ENCODE results near the gene SPATA7.
"Not testable (repeated sequence)": the region's sequence is repeated elsewhere in the genome, so short reads cannot be mapped to it uniquely, and the experiment has no call there.

SPATA7 gene

GRCh38 chr14:88380405-88380804, 5.1 kb upstream of the SPATA7 start (continued):
- no peak for TF ChIP-seq POU6F1 (CRISPR knock-in tag; IDR thresholded peaks at IDR 0.05; ENCODE audit: borderline replicate concordance, low read depth)

DNA sequence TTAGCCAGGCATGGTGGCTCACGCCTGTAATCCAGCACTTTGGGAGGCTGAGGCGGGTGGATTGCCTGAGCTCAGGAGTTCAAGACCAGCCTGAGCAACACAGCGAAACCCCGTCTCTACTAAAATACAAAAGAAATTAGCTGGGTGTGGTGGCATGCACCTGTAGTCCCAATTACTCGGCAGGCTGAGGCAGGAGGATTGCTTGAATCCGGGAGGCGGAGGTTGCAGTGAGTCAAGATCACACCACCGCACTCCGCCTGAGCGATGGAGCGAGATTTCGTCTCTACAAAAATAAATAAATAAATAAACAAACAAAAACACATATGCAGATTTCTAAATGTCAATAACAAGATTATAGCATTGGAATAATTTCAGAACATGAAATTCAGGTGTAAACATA, 3.8 kb upstream of the SPATA7 start:
- not testable (repeated sequence) for ATAC-seq

DNA sequence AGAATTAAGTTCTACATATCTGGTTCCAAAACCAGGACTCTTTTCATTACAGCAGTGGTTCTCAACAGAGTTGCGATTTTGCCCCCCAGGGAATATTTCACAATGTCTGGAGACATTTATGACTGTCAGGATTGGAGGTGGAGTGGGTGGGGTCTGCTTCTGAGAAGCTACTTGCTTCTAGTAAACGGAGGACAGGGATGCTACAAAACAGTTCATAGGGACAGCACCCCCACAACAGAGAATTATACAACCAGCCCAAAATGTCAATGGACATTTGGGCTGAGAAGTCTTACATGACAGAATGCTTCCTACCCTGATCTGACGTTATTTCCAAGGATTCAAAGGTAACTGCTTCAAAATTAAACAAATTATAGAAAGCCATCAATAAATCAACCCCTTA, 739 bp upstream of the SPATA7 start:
- ATAC-seq, result peak; percentile 10; the same call in 2 of the 3 replicates
- TF ChIP-seq, protein P1, sequence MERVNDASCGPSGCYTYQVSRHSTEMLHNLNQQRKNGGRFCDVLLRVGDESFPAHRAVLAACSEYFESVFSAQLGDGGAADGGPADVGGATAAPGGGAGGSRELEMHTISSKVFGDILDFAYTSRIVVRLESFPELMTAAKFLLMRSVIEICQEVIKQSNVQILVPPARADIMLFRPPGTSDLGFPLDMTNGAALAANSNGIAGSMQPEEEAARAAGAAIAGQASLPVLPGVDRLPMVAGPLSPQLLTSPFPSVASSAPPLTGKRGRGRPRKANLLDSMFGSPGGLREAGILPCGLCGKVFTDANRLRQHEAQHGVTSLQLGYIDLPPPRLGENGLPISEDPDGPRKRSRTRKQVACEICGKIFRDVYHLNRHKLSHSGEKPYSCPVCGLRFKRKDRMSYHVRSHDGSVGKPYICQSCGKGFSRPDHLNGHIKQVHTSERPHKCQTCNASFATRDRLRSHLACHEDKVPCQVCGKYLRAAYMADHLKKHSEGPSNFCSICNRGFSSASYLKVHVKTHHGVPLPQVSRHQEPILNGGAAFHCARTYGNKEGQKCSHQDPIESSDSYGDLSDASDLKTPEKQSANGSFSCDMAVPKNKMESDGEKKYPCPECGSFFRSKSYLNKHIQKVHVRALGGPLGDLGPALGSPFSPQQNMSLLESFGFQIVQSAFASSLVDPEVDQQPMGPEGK (CRISPR knock-in tag; IDR thresholded peaks at IDR 0.05; ENCODE audit: borderline replicate concordance), result peak; percentile 30; the same call in 1 of the 2 replicates
- no peak for TF ChIP-seq TCF4 (CRISPR knock-in tag; IDR thresholded peaks at IDR 0.05; ENCODE audit: borderline replicate concordance)
- TF ChIP-seq, protein P2, sequence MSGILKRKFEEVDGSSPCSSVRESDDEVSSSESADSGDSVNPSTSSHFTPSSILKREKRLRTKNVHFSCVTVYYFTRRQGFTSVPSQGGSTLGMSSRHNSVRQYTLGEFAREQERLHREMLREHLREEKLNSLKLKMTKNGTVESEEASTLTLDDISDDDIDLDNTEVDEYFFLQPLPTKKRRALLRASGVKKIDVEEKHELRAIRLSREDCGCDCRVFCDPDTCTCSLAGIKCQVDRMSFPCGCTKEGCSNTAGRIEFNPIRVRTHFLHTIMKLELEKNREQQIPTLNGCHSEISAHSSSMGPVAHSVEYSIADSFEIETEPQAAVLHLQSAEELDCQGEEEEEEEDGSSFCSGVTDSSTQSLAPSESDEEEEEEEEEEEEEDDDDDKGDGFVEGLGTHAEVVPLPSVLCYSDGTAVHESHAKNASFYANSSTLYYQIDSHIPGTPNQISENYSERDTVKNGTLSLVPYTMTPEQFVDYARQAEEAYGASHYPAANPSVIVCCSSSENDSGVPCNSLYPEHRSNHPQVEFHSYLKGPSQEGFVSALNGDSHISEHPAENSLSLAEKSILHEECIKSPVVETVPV (CRISPR knock-in tag; IDR thresholded peaks at IDR 0.05), result no peak
- TF ChIP-seq ZNF565 (CRISPR knock-in tag; conservative IDR thresholded peaks at IDR 0.05; ENCODE audit: low read depth), result no peak

DNA sequence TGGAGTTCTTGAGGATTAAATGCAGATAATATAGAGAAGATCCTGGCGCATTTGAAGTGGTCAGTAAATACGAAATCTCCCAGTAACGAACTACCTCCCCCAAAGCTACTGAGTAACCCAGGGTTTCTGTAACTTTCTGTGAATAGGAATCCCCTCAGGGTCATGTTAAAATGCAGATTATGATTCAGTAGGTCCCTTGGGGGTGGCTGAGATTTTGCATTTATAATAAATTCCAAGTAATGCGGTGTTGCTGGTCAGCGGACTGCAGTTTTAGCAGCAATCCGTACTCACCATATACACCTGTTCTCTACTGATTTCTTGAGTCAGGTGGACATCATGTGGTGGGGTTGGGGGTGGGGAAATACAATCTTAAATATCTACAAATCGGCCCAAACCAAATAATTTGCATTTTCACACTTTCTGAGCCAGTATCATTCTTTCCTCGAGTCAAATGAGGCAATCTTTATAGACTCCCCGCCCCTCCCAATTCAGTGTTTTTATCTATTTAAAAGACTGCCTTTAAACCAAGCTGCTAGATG, 868 bp downstream of the SPATA7 start:
- TF ChIP-seq TOX (CRISPR knock-in tag; IDR thresholded peaks at IDR 0.05; ENCODE audit: borderline replicate concordance) (no peak), ZFP30 (CRISPR knock-in tag; IDR thresholded peaks at IDR 0.05) (no peak), BACH2 (CRISPR knock-in tag; IDR thresholded peaks at IDR 0.05; ENCODE audit: borderline replicate concordance) (no peak), POU6F1 (CRISPR knock-in tag; IDR thresholded peaks at IDR 0.05; ENCODE audit: borderline replicate concordance, low read depth) (no peak), SNAI2 (CRISPR knock-in tag; IDR thresholded peaks at IDR 0.05) (no peak), ZNF8 (CRISPR knock-in tag; IDR thresholded peaks at IDR 0.05) (no peak), ZNF70 (CRISPR knock-in tag; IDR thresholded peaks at IDR 0.05) (no peak), TCF4 (CRISPR knock-in tag; IDR thresholded peaks at IDR 0.05; ENCODE audit: borderline replicate concordance) (no peak), CREB5 (CRISPR knock-in tag; IDR thresholded peaks at IDR 0.05; ENCODE audit: low read depth) (no peak), PPARA (CRISPR knock-in tag; IDR thresholded peaks at IDR 0.05; ENCODE audit: borderline replicate concordance) (no peak), RARB (CRISPR knock-in tag; IDR thresholded peaks at IDR 0.05) (no peak), ESRRG (CRISPR knock-in tag; IDR thresholded peaks at IDR 0.05) (no peak), ISL1 (CRISPR knock-in tag; IDR thresholded peaks at IDR 0.05) (no peak), ZC3H10 (CRISPR knock-in tag; IDR thresholded peaks at IDR 0.05) (no peak), OSR1 (CRISPR knock-in tag; IDR thresholded peaks at IDR 0.05) (no peak), ARNTL (CRISPR knock-in tag; IDR thresholded peaks at IDR 0.05; ENCODE audit: borderline replicate concordance, low read depth) (no peak), CSDC2 (CRISPR knock-in tag; IDR thresholded peaks at IDR 0.05) (no peak)
- TF ChIP-seq, protein P3, sequence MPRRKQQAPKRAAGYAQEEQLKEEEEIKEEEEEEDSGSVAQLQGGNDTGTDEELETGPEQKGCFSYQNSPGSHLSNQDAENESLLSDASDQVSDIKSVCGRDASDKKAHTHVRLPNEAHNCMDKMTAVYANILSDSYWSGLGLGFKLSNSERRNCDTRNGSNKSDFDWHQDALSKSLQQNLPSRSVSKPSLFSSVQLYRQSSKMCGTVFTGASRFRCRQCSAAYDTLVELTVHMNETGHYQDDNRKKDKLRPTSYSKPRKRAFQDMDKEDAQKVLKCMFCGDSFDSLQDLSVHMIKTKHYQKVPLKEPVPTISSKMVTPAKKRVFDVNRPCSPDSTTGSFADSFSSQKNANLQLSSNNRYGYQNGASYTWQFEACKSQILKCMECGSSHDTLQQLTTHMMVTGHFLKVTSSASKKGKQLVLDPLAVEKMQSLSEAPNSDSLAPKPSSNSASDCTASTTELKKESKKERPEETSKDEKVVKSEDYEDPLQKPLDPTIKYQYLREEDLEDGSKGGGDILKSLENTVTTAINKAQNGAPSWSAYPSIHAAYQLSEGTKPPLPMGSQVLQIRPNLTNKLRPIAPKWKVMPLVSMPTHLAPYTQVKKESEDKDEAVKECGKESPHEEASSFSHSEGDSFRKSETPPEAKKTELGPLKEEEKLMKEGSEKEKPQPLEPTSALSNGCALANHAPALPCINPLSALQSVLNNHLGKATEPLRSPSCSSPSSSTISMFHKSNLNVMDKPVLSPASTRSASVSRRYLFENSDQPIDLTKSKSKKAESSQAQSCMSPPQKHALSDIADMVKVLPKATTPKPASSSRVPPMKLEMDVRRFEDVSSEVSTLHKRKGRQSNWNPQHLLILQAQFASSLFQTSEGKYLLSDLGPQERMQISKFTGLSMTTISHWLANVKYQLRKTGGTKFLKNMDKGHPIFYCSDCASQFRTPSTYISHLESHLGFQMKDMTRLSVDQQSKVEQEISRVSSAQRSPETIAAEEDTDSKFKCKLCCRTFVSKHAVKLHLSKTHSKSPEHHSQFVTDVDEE (CRISPR knock-in tag; IDR thresholded peaks at IDR 0.05), result no peak
- peak; percentile 4 for ATAC-seq
